Duodenal mucosa (tissue), 2 donors: Measurements from ENCODE around the gene WDR45B.

Experiments used
- H3K27ac ChIP-seq: one replicate; pipeline ENCODE4 v1.7.0; 2013; ENCODE audit warnings: low read depth, low read length
- H3K27me3 ChIP-seq, 2 donors: one replicate each; pipeline ENCODE4 v1.7.0; 2013; ENCODE audit warnings: low read length in 2 of 2, control low read depth in 1 of 2; ENCODE audit not compliant: insufficient read depth in 2 of 2, control insufficient read depth in 1 of 2
- H3K36me3 ChIP-seq, 2 donors: one replicate each; pipeline ENCODE4 v1.7.0; 2013; ENCODE audit warnings: low read length in 2 of 2, control low read depth in 1 of 2; ENCODE audit not compliant: insufficient read depth in 2 of 2, control insufficient read depth in 1 of 2
- H3K4me1 ChIP-seq, 2 donors: one replicate each; pipeline ENCODE4 v1.7.0; 2013; ENCODE audit warnings: low read length in 2 of 2, control low read depth in 1 of 2; ENCODE audit not compliant: insufficient read depth in 2 of 2, control insufficient read depth in 1 of 2
- H3K4me3 ChIP-seq, 2 donors: one replicate each; pipeline ENCODE4 v1.7.0; 2013; ENCODE audit warnings: low read length in 2 of 2, low read depth in 1 of 2
- H3K9ac ChIP-seq, 2 donors: one replicate each; pipeline ENCODE4 v1.7.0; 2013; ENCODE audit warnings: low read length in 2 of 2, low read depth in 1 of 2
- H3K9me3 ChIP-seq, 2 donors: one replicate each; pipeline ENCODE4 v1.7.0; 2013; ENCODE audit warnings: low read length in 2 of 2, control low read depth in 1 of 2; ENCODE audit not compliant: control insufficient read depth in 1 of 2

The WDR45B gene

GRCh38 chr17:82596837-82597672, 51.2 kb downstream of the WDR45B start:
- Histone ChIP-seq H3K9ac (no peak overlapping the region), H3K4me3 (no peak overlapping the region), H3K4me1 (peaks cover 18 to 28% of the 10 kb centered on the region in 2 donors), H3K9me3 (no peaks in the 10 kb centered on the region), H3K27ac (no peak overlapping the region), H3K36me3 (peaks cover 18 to 64% of the 10 kb centered on the region in 2 donors), H3K27me3 (no peaks in the 10 kb centered on the region)

DNA sequence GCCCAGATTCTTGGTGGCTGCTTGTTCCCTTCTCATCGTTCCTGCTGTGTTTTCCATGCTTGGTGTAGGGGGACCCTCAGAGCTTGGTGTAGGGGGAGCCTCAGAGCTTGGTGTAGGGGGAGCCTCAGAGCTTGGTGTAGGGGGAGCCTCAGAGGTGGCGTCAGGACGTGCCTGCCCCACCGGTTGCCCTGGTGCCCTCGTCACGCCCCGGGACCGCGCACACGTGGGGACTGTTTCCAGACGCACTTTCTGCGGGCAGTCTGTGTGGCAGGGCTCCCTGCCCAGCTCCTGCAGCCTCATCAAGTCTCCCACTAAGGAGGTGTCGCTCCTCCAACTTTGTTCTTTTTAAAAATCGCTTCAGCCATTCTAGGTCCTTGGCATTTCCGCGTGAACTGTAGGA, 51.9 kb downstream of the WDR45B start:
- H3K36me3 ChIP-seq, result peaks cover 13 to 56% of the 10 kb centered on the region in 2 donors
- no peak overlapping the region for H3K9ac ChIP-seq
- H3K4me1 ChIP-seq, result peaks cover 19 to 31% of the 10 kb centered on the region in 2 donors
- H3K27ac ChIP-seq, result no peak overlapping the region
- no peaks in the 10 kb centered on the region for H3K27me3 ChIP-seq
- H3K4me3 ChIP-seq, result no peak overlapping the region
- H3K9me3 ChIP-seq, result no peaks in the 10 kb centered on the region

DNA sequence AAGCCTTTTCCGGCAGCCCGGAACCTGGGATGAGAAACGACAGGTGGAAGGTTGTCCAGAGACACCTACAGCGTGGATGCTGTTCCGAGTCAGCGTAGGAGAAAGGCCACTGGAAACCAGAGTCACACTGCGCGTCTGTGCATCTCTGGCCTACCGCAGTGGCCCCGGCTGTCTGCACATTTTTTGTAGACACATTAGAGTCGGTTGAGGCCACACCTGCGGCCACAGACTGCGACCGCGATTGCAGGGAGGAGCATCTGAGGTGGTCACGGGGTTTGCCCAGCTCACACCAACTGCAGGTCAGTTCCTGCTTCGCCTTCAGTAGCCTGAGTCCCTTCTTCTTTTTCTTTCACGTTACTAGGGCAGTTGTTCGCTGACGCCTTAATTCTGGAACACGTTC, 52.4 kb downstream of the WDR45B start:
- peaks cover 11 to 53% of the 10 kb centered on the region in 2 donors for H3K36me3 ChIP-seq
- H3K27me3 ChIP-seq, result no peaks in the 10 kb centered on the region
- no peak overlapping the region for H3K4me3 ChIP-seq
- H3K9ac ChIP-seq, result no peak overlapping the region
- H3K9me3 ChIP-seq, result no peaks in the 10 kb centered on the region
- H3K27ac ChIP-seq, result no peak overlapping the region
- H3K4me1 ChIP-seq, result peaks cover 19 to 31% of the 10 kb centered on the region in 2 donors

DNA sequence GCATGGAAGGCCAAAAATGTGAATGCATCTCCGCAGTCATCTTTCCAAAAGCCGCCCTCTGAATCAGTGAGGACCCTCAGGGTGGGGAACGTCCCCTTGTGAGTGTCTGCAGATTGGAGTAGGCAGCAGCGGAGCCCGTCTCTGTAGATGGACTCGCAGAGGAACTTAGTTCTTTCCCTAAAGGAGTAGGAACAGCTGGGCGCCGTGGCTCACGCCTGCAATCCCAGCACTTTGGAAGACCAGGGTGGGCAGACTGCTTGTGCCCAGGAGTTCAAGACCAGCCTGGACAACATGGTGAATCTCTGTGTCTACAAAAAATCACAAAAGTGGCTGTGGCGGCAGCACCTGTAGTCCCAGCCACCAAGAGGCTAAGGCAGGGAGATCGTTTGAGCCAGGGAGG, 53.7 kb downstream of the WDR45B start:
- peaks cover 11 to 39% of the 10 kb centered on the region in 2 donors for H3K36me3 ChIP-seq
- no peaks in the 10 kb centered on the region for H3K27me3 ChIP-seq
- no peak overlapping the region for H3K9ac ChIP-seq
- H3K27ac ChIP-seq, result no peak overlapping the region
- H3K4me1 ChIP-seq, result peaks cover 19 to 31% of the 10 kb centered on the region in 2 donors
- H3K9me3 ChIP-seq, result no peaks in the 10 kb centered on the region
- H3K4me3 ChIP-seq, result no peak overlapping the region

GRCh38 chr17:82593590-82594087, 54.6 kb downstream of the WDR45B start:
- H3K4me3 ChIP-seq, result peak overlapping the region; percentile 80 to 88
- peak overlapping the region; percentile 87 for H3K27ac ChIP-seq
- H3K4me1 ChIP-seq, result peaks cover 19 to 31% of the 10 kb centered on the region in 2 donors
- H3K27me3 ChIP-seq, result no peaks in the 10 kb centered on the region
- peaks cover 10 to 33% of the 10 kb centered on the region in 2 donors for H3K36me3 ChIP-seq
- H3K9ac ChIP-seq, result peak overlapping the region; percentile 80 to 84
- H3K9me3 ChIP-seq, result no peaks in the 10 kb centered on the region

DNA sequence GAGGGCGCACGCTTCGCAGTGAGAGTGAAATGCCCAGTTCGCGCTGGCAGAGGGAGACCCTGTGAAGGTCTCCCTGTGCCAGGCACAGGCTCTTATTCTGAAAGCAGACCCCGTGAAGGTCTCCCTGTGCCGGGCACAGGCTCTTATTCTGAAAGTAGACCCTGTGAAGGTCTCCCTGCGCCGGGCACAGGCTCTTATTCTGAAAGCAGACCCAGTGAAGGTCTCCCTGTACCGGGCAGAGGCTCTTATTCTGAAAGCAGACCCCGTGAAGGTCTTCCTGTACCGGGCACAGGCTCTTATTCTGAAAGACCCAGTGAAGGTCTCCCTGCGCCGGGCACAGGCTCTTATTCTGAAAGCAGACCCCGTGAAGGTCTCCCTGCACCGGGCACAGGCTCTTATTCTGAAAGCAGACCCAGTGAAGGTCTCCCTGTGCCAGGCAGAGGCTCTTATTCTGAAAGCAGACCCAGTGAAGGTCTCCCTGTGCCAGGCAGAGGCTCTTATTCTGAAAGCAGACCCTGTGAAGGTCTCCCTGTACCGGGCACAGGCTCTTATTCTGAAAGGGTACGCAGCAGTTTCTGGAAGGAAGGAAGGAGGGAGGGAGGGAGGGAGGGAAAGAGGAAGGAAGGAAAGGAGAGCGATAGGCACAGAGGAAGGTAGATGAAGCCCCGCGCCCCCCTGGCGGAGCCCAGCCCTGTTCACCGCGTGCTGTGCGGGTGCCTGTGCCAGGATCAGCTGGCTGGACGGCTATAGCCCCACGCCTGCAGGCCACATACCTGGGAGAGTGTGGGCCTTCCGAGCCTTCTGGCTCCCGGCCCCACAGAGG, 55.3 kb downstream of the WDR45B start:
- H3K9me3 ChIP-seq, result no peaks in the 10 kb centered on the region
- peaks cover 7 to 31% of the 10 kb centered on the region in 2 donors for H3K36me3 ChIP-seq
- H3K4me3 ChIP-seq, result peak overlapping the region; percentile 80 to 88
- H3K27ac ChIP-seq, result peak overlapping the region; percentile 87
- no peaks in the 10 kb centered on the region for H3K27me3 ChIP-seq
- peak overlapping the region; percentile 80 to 84 for H3K9ac ChIP-seq
- peaks cover 19 to 31% of the 10 kb centered on the region in 2 donors for H3K4me1 ChIP-seq

DNA sequence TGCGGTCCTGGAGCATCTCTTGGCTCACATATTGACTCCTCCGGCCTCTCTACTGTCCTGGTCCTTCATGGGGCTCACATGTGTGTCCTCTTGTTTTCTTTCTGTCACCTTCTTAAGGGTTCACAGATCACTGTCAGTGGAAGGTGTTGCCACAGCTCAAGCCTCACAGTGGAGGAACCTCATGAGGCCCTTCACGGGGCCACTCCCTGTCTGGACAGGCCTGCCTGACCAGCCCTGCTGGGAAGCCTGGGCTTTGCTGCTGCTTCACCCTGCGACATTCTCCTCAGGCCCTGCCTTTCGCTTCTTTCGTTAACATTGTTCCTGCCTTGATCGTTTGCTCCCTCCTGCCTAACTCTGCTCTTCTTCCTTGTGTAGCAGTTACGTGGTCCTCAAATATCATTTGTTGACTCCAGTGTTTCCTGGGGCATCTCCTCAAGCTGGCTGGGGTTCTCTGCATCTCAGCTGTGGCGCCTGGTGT, 55.9 kb downstream of the WDR45B start:
- peak overlapping the region in 1 of 2 donors; percentile 52 for H3K9ac ChIP-seq
- H3K9me3 ChIP-seq, result no peaks in the 10 kb centered on the region
- peaks cover 19 to 31% of the 10 kb centered on the region in 2 donors for H3K4me1 ChIP-seq
- H3K27me3 ChIP-seq, result no peaks in the 10 kb centered on the region
- peak overlapping the region; percentile 87 for H3K27ac ChIP-seq
- no peak overlapping the region for H3K4me3 ChIP-seq
- peaks cover 6 to 36% of the 10 kb centered on the region in 2 donors for H3K36me3 ChIP-seq

DNA sequence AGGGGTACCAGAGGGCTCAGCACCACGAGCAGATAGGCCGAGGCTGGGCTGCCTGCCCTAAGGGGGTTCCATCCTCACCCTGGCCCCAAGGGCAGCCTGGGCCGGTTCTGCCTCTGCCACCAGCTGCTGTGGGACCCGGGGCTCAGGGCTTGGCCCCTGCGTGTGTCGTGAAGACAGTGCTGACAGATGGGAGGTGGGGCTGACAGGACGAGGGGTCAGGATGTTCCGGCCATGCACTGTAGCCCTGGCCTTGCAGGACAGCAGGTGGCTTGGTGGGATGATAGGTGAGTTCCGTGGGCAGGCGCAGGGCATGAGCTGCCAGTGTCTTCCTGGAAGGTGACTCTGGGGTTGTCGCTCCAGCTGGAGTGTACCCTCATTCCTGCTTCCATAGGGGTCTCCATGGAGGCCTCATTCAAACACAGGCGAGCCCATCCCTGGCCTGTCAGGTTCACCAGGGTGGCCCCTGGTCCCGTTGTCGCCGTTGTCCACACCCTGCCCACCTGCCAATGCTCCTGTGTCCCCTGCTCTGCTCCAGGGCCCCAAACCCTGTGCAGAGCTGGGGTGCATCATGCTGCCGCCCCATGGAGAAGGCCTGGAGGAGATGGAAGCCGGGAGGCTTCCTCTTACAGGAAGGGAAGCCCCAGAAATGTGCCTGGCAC, 57.2 kb downstream of the WDR45B start:
- H3K9ac ChIP-seq, result no peak overlapping the region
- H3K36me3 ChIP-seq, result peaks cover 0 to 30% of the 10 kb centered on the region in 2 donors
- H3K4me3 ChIP-seq, result no peak overlapping the region
- H3K27ac ChIP-seq, result no peak overlapping the region
- H3K9me3 ChIP-seq, result no peaks in the 10 kb centered on the region
- H3K27me3 ChIP-seq, result no peaks in the 10 kb centered on the region
- H3K4me1 ChIP-seq, result peaks cover 19 to 31% of the 10 kb centered on the region in 2 donors

GRCh38 chr17:82590216-82590615, 58.0 kb downstream of the WDR45B start:
- Histone ChIP-seq H3K9me3 (no peaks in the 10 kb centered on the region), H3K9ac (no peak overlapping the region), H3K36me3 (peaks cover 4 to 32% of the 10 kb centered on the region in 2 donors), H3K27me3 (no peaks in the 10 kb centered on the region), H3K4me3 (no peak overlapping the region), H3K27ac (no peak overlapping the region), H3K4me1 (peaks cover 19 to 26% of the 10 kb centered on the region in 2 donors)
